ENCODE results near the gene PKIG. TPM values are rescaled to one million over a fixed set of nuclear protein-coding genes. Genes with fewer than 3 reads are reported as not detected.
"Not testable (repeated sequence)": the region's sequence is repeated elsewhere in the genome, so short reads cannot be mapped to it uniquely, and the experiment has no call there.

The PKIG gene
- total RNA-seq, 1 donor from 2014 or later = 34.7 TPM

DNA sequence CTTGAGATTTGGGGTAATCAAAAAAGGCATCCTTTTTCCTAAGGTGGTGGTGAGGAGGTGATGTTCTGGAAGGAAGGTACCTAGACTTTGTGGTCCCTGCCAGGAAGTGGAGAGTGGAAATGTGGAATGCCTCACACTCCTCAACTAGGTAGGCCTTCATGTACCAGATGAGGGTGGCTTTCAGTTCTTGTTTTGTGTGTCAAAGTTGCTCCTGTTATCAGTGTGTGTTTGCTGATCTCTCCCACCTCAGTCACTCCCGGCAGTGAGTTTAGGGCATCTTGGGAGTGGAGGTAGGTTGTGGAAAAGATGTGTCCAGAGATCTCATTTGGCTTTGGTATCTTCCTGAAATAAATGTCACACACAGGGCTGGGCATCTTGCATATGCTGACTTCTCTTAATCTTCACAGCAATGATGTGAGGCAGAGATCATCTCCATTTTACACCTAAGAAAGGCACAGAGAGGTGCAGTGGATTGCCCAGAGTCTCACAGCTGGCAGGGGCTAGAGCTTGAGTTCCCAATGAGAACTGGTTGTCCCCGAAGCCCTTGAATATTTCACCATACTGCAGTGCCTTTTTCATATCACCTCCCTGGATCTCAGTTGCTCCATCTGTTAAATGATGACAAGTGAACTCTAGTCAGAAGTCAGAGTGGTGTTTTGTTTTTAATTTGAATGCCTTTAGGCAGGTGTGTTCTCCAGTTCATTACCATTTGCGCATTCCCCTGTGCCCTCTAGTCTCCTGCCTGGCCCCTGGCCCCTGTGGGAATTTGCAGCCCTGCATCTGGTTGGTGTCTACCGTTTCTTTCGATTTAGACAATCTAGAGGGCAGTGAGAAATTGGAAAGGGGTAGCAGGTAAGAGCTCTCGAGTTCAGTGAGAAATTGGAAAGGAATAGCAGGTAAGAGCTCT, 2.9 kb downstream of the PKIG start:
- Mint-ChIP-seq H3K4me3 (no peak overlapping the region), H3K4me1 (peaks cover 26% of the 10 kb centered on the region), H3K9me3 (no peaks in the 10 kb centered on the region), H3K36me3 (ENCODE audit: low read depth) (no peaks in the 10 kb centered on the region), H3K27me3 (ENCODE audit: low read depth) (no peaks in the 10 kb centered on the region), H3K27ac (ENCODE audit: unreplicated experiment) (no peak overlapping the region)
- no peak for TF ChIP-seq CTCF (conservative IDR thresholded peaks at IDR 0.05)
- DNase-seq (ENCODE audit: low read depth, low spot score) = no peak

DNA sequence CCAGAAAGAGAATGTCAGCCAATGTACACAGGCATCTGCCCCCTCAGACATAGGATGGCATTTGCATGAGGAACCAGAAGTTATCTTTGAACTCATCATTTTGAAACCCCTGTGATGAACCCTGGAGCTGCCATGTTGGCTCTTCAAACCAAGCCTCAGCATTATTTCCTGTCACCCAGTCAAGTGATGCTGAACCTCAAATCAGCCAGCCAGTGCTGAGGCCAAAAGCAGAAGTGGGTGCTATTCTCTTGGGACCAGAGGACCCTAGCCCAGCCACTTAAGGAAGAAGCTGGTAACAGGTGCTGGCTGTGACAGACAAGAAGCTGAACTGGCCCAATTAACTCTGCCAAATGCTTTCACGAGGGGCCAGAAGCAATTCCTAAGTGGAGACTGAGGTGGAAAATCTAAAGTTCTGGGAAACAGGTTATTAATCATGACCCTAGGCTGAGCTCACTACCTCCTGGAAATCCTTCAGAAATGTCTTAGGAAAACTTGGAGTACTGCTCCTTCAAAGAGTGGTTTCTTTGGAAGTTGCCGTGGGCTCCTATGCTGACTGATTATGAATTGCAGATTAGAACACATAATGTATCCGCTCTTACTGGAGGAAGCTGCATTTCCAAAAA, 4.0 kb downstream of the PKIG start:
- no peaks in the 10 kb centered on the region for H3K9me3 Mint-ChIP-seq
- H3K27ac Mint-ChIP-seq (ENCODE audit: unreplicated experiment) = no peak overlapping the region
- DNase-seq (ENCODE audit: low read depth, low spot score) = no peak
- peaks cover 16% of the 10 kb centered on the region for H3K4me1 Mint-ChIP-seq
- no peaks in the 10 kb centered on the region for H3K27me3 Mint-ChIP-seq (ENCODE audit: low read depth)
- H3K4me3 Mint-ChIP-seq = no peak overlapping the region
- TF ChIP-seq CTCF (conservative IDR thresholded peaks at IDR 0.05) = no peak
- peaks cover 3% of the 10 kb centered on the region for H3K36me3 Mint-ChIP-seq (ENCODE audit: low read depth)

DNA sequence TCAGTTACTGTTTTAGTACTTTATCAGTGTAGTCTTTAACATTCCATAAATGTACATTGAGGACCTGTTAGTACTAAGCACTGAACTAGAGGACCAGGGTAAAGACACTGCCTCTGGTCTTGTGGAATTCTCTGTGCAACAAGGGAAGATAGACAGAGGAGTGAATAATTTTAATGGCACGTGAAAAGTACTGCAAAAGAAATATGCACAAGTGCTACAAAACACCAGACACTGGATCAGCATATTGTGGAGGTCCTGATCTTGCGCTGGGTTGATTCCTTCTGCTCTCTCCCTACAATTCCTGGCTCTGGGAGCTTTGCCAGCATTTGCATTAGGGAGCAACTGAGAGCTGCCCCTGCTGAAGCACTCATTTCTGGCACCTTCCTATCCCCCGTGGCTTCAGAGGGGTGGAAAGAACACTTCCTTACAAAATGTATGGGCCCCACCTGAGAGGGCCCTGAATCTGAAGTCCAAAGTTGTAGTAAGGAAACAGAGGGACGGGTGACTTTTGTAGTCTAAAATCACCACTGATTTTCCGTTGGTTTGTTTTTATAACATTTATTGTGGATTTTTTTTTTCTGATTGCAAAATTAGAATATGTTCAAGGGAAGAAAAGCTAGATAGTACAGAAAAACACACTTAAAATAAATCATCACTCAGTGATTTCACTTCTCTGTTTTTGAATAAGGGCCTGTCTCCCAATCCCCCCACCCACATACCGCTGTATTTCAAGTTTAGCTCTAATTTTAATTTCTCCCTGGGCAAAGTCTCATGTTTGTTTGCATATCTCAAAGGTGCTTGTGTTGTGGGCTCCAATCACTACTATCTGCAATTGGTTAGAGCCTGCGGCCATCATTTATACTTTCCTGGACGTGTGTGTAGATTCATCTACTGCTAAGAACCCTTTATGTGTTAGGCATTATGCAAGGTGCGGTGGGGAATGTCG, 4.9 kb downstream of the PKIG start:
- H3K4me1 Mint-ChIP-seq = peaks cover 7% of the 10 kb centered on the region
- no peak overlapping the region for H3K4me3 Mint-ChIP-seq
- no peak overlapping the region for H3K27ac Mint-ChIP-seq (ENCODE audit: unreplicated experiment)
- H3K27me3 Mint-ChIP-seq (ENCODE audit: low read depth) = no peaks in the 10 kb centered on the region
- no peaks in the 10 kb centered on the region for H3K9me3 Mint-ChIP-seq
- H3K36me3 Mint-ChIP-seq (ENCODE audit: low read depth) = peaks cover 3% of the 10 kb centered on the region
- no peak for TF ChIP-seq CTCF (conservative IDR thresholded peaks at IDR 0.05)
- no peak for DNase-seq (ENCODE audit: low read depth, low spot score)

DNA sequence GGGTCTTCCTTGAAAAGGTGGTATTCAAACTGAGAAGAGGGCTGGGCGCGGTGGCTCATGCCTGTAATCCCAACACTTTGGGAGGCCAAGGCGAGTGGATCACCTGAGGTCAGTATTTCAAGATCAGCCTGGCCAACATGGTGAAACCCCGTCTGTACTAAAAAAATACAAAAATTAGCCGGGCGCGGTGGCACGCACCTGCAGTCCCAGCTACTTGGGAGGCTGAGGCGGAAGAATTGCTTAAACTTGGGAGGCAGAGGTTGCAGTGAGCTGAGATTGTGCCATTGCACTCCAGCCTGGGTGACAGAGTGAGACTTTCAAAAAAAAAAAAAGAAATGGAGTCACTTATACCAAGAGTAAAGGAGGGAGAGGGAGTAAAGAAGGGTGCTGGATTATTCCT, 5.9 kb downstream of the PKIG start:
- H3K27me3 Mint-ChIP-seq (ENCODE audit: low read depth); H3K9me3 Mint-ChIP-seq; H3K27ac Mint-ChIP-seq (ENCODE audit: unreplicated experiment); DNase-seq (ENCODE audit: low read depth, low spot score); H3K4me3 Mint-ChIP-seq; H3K4me1 Mint-ChIP-seq; H3K36me3 Mint-ChIP-seq (ENCODE audit: low read depth): not testable (repeated sequence)

GRCh38 chr20:44589537-44589936, 7.2 kb downstream of the PKIG start:
- Mint-ChIP-seq H3K4me1 (no peaks in the 10 kb centered on the region), H3K9me3 (no peaks in the 10 kb centered on the region), H3K27me3 (ENCODE audit: low read depth) (no peaks in the 10 kb centered on the region), H3K4me3 (no peak overlapping the region), H3K27ac (ENCODE audit: unreplicated experiment) (no peak overlapping the region), H3K36me3 (ENCODE audit: low read depth) (peaks cover 3% of the 10 kb centered on the region)
- TF ChIP-seq CTCF (conservative IDR thresholded peaks at IDR 0.05) = no peak
- DNase-seq (ENCODE audit: low read depth, low spot score) = no peak
